ENCODE data around the gene ZDHHC3.

ZDHHC3 gene

GRCh38 chr3:44924457-44925084 lies 51.4 kb downstream of the ZDHHC3 start:
- DNase-seq: no peak

GRCh38 chr3:44923632-44924456 lies 52.1 kb downstream of the ZDHHC3 start:
- no peak for DNase-seq

GRCh38 chr3:44920081-44920480 lies 55.9 kb downstream of the ZDHHC3 start:
- DNase-seq: no peak

GRCh38 chr3:44918581-44918980 lies 57.4 kb downstream of the ZDHHC3 start:
- no peak for DNase-seq

GRCh38 chr3:44918087-44918486 lies 57.9 kb downstream of the ZDHHC3 start:
- no peak for DNase-seq

- no peak for DNase-seq
Observed at GRCh38 chr3:44915702-44916438, 60.1 kb downstream of the ZDHHC3 start.

GRCh38 chr3:44914936-44915335 lies 61.0 kb downstream of the ZDHHC3 start:
- no peak for DNase-seq

- peak; percentile 47 for DNase-seq
Observed at GRCh38 chr3:44913868-44914468, 62.0 kb downstream of the ZDHHC3 start.

GRCh38 chr3:44910693-44911092 lies 65.3 kb downstream of the ZDHHC3 start:
- no peak for DNase-seq

- no peak for DNase-seq
Observed at GRCh38 chr3:44909063-44909462, 66.9 kb downstream of the ZDHHC3 start.

- no peak for DNase-seq
Observed at GRCh38 chr3:44907612-44908011, 68.4 kb downstream of the ZDHHC3 start.

- no peak for DNase-seq
Observed at GRCh38 chr3:44906997-44907396, 69.0 kb downstream of the ZDHHC3 start.

GRCh38 chr3:44905446-44906157 lies 70.4 kb downstream of the ZDHHC3 start:
- DNase-seq: peak; percentile 1

GRCh38 chr3:44903751-44904150 lies 72.2 kb downstream of the ZDHHC3 start:
- no peak for DNase-seq

GRCh38 chr3:44903314-44903713 lies 72.7 kb downstream of the ZDHHC3 start:
- DNase-seq: no peak

GRCh38 chr3:44902628-44903027 lies 73.3 kb downstream of the ZDHHC3 start:
- DNase-seq: no peak

- DNase-seq: no peak
Observed at GRCh38 chr3:44899683-44900367, 76.1 kb downstream of the ZDHHC3 start.

- no peak for DNase-seq
Observed at GRCh38 chr3:44896440-44896839, 79.5 kb downstream of the ZDHHC3 start.

GRCh38 chr3:44894485-44894884 lies 81.5 kb downstream of the ZDHHC3 start:
- no peak for DNase-seq

GRCh38 chr3:44893097-44893496 lies 82.9 kb downstream of the ZDHHC3 start:
- no peak for DNase-seq

GRCh38 chr3:44892689-44893088 lies 83.3 kb downstream of the ZDHHC3 start:
- DNase-seq: no peak

GRCh38 chr3:44890852-44891251 lies 85.1 kb downstream of the ZDHHC3 start:
- DNase-seq: no peak

All from NCI-H146 (cell line).